ENCODE results near the gene MAP2K6.

MAP2K6 gene

DNA sequence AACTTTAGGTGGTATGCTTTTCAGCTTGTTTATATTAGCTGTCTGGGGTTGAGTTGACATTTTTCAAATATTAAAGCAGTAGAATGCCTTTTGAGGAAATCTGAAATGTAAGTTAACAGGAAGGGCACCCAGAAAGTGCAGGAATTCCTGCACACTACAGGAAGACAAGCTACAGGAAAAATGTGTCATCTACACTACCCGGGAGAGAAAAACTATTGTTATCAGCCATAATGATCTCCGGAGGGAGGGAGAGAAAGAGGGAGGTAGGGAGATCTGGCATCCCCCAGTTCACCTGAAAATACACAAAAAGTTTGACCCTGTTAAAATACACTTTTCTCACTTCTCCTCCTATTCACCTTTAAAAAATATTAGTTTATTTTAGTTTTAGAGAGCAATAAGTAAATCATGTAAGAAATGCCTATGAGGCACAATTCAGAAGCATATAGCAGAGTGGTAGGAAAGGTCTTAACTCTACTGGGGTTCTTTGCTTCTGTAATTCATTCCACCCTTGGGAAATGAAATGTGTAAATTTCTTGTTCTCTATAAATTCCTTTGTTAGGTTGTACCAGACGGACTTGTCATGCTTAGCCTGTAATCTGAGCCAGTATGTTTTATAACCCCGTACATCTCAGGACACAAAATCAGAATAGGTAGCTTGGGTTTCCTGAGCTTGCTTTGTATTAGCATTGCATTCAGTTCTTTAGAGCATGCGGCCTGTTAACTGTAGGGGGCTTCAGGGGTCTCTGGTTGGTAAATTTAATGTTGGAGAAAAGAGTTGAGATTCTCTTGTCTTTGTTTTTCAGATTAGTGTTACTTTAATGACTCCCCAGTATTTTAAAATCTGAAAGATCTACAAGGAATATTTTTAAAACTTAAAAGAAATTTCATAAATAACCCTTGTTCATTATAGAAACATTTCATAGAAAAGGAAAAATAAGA is 3.3 kb downstream of the MAP2K6 start:
- TF ChIP-seq, protein P1, sequence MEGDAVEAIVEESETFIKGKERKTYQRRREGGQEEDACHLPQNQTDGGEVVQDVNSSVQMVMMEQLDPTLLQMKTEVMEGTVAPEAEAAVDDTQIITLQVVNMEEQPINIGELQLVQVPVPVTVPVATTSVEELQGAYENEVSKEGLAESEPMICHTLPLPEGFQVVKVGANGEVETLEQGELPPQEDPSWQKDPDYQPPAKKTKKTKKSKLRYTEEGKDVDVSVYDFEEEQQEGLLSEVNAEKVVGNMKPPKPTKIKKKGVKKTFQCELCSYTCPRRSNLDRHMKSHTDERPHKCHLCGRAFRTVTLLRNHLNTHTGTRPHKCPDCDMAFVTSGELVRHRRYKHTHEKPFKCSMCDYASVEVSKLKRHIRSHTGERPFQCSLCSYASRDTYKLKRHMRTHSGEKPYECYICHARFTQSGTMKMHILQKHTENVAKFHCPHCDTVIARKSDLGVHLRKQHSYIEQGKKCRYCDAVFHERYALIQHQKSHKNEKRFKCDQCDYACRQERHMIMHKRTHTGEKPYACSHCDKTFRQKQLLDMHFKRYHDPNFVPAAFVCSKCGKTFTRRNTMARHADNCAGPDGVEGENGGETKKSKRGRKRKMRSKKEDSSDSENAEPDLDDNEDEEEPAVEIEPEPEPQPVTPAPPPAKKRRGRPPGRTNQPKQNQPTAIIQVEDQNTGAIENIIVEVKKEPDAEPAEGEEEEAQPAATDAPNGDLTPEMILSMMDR (IDR thresholded peaks at IDR 0.05; ENCODE audit: unreplicated experiment in 3 of 3): no peak
- Mint-ChIP-seq H3K9me3 (no peaks in the 10 kb centered on the region), H3K27me3 (ENCODE audit: low read depth) (no peaks in the 10 kb centered on the region), H3K4me3 (peak overlapping the region in 2 of 3 experiments; percentile 31 to 43), H3K27ac (peak overlapping the region in 2 of 3 experiments; percentile 9 to 52), H3K4me1 (peaks cover 17% of the 10 kb centered on the region), H3K36me3 (ENCODE audit: low read depth) (peaks cover 14% of the 10 kb centered on the region)

DNA sequence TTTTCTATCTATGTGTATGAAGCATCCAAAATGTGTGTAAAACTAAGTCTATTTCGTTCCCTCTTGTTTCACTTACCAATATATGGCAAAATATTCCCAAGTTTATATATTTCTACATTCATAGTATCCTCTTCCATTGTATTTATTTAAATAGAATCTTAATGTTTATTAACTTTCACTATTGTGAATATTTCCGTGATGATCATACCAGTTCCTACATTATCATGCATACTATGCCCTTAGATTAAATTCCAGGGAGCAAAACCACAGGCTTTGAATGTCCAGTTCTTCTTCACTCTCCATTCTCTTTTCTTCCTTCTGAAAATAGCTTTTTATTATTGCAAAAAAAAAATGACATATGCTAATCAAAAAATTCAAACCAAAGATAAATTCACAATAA is 4.0 kb downstream of the MAP2K6 start:
- Mint-ChIP-seq H3K9me3 (no peaks in the 10 kb centered on the region), H3K4me1 (peaks cover 17% of the 10 kb centered on the region), H3K4me3 (peak overlapping the region in 1 of 3 experiments; percentile 55), H3K27me3 (ENCODE audit: low read depth) (no peaks in the 10 kb centered on the region), H3K36me3 (ENCODE audit: low read depth) (peaks cover 20% of the 10 kb centered on the region), H3K27ac (peak overlapping the region in 1 of 3 experiments; percentile 26)
- TF ChIP-seq, protein P1 (IDR thresholded peaks at IDR 0.05; ENCODE audit: unreplicated experiment in 3 of 3): no peak

DNA sequence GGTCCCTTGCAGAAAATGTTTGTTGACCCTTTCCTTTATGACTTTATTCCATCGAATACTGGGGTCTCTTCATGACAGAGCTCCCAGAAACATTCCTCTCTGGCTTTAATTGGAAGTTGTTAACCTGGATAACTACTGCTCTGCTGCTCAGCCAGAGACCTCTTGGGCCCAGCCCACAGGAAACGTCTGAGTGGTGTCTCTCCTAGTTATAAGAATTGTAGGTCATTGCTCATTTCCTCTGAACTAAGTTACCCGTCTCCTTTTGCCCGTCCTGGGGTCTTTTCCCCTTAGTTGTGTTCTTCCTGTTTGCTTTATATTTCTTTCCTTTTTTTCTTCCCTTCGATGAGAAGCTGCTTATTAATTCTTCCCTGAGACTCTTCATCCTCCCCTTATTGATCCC is 9.0 kb downstream of the MAP2K6 start:
- no peaks in the 10 kb centered on the region for H3K27me3 Mint-ChIP-seq (ENCODE audit: low read depth)
- no peak overlapping the region for H3K4me3 Mint-ChIP-seq
- TF ChIP-seq, protein P1 (IDR thresholded peaks at IDR 0.05; ENCODE audit: unreplicated experiment in 3 of 3): no peak
- H3K27ac Mint-ChIP-seq: no peak overlapping the region
- peaks cover 5% of the 10 kb centered on the region for H3K4me1 Mint-ChIP-seq
- peaks cover 27% of the 10 kb centered on the region for H3K36me3 Mint-ChIP-seq (ENCODE audit: low read depth)
- H3K9me3 Mint-ChIP-seq: no peaks in the 10 kb centered on the region

DNA sequence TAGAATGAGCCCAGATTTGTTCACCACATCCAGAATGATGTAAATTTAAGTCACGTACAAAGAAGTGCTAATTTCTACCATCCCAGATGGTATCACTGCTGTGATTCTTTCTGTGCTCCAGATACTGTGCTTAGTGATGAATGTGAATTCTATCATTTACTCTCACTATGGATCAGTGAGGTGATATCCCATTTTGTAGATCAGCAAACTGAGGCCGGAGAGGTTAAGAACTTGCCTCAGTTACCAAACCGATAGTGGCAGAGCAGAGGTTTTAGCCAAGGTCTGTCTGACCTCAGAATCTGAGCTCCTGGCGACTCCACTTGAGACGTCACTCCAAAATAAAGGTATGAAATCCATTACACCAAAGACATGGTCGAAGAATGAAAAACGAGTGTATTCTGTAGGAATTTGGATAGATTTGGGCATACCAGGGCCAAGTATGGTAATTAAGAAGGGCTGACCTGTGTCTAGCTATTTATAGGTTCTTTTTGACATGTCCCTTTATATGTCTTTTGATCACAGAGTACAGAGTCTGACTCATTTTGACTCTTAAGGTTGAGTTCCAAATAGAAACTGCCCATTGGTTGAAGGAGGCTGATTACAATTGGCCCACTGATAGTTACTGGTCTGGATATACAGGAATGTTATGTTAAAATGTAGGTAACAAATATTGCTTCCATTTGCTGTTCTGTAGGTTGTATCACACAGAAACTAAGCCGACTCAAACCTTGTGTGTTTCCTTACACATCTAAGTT is 10.0 kb downstream of the MAP2K6 start:
- no peaks in the 10 kb centered on the region for H3K27me3 Mint-ChIP-seq (ENCODE audit: low read depth)
- H3K4me1 Mint-ChIP-seq: peaks cover under 1% of the 10 kb centered on the region
- TF ChIP-seq, protein P1 (IDR thresholded peaks at IDR 0.05; ENCODE audit: unreplicated experiment in 3 of 3): no peak
- H3K27ac Mint-ChIP-seq: no peak overlapping the region
- H3K36me3 Mint-ChIP-seq (ENCODE audit: low read depth): peaks cover 27% of the 10 kb centered on the region
- no peak overlapping the region for H3K4me3 Mint-ChIP-seq
- H3K9me3 Mint-ChIP-seq: no peaks in the 10 kb centered on the region

DNA sequence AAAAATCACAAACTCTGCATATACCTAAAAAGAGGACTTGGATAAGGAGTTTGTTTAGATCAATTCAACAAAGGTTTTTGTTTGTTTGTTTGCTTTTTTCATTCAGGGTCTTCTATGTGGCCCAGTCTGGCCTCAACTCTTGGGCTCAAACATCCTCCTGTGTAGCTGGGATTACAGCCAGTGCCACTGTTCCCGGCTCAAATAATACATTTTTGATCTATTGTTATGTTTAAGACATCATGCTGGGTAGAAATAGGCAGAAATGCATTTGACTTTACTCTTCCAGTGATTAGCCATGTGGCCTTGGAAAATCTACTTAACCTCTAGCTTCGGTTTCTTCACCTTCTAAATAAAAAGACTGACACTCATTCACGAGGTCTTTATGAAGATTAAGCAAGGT is 11.5 kb downstream of the MAP2K6 start:
- Mint-ChIP-seq H3K4me1 (peaks cover 4% of the 10 kb centered on the region), H3K27me3 (ENCODE audit: low read depth) (no peaks in the 10 kb centered on the region), H3K9me3 (no peaks in the 10 kb centered on the region), H3K27ac (no peak overlapping the region), H3K4me3 (no peak overlapping the region), H3K36me3 (ENCODE audit: low read depth) (peaks cover 24% of the 10 kb centered on the region)
- TF ChIP-seq, protein P1 (IDR thresholded peaks at IDR 0.05; ENCODE audit: unreplicated experiment in 3 of 3): no peak

Measured in nephron (organoid).